Stimulated activated CD4-positive, alpha-beta T cell treated with anti-CD3 and anti-CD28 coated beads, Interleukin-1b, Interleukin-23, amount 100 ng/mL, for 48 hours (primary cell): ENCODE measurements around the gene CD300C.
"Not testable (repeated sequence)": the region's sequence is repeated elsewhere in the genome, so short reads cannot be mapped to it uniquely, and the experiment has no call there.

ENCODE experiments used
- DNase-seq: peaks from one replicate; pipeline ENCODE4 v3.0.0-alpha.2; 2020

Gene CD300C

GRCh38 chr17:74545843-74546230 lies at the start of gene CD300C:
Gene CD300C, minus strand, starts transcription at chr17:74546115. Its CDS starts 333 bp downstream, at chr17:74545782.
- no peak for DNase-seq

DNA sequence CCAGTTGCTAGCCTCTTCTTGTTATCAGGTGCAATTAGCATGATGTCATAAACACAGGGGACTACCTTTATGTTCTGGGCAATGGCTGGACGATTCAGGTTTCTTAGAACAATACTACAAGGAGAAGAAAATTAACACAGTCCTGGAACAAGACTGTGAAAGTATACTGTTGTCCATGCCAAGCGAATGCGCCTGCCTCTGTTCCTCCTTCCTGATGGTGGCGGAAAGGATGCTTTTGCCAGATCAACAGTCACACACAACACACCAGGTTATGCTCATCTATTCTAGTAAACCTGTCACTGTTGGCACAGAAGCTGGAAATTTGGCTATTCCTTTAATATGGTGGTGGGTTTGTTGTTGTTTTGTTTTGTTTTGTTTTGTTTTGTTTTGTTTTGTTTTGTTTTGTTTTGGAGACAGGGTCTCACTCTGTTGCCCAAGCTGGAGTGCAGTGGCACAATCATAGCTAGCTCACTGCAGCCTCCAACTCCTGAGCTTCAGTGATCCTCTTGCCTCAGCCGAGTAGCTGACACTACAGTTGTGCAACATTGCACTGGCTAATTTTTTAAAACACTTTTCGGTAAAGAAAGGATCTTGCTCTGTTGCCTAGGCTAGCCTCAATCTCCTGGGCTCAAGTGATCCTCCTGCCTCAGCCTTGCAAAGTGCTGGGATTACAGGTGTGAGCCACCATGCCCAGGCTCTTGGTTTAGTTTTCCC lies 49.3 kb upstream of the CD300C start:
- no peak for DNase-seq

GRCh38 chr17:74592087-74592990 lies 46.4 kb upstream of the CD300C start, which contains the start of gene CD300LD:
Gene CD300LD, minus strand, starts transcription at chr17:74592283. Its CDS starts 81 bp downstream, at chr17:74592202.
- no peak for DNase-seq

DNA sequence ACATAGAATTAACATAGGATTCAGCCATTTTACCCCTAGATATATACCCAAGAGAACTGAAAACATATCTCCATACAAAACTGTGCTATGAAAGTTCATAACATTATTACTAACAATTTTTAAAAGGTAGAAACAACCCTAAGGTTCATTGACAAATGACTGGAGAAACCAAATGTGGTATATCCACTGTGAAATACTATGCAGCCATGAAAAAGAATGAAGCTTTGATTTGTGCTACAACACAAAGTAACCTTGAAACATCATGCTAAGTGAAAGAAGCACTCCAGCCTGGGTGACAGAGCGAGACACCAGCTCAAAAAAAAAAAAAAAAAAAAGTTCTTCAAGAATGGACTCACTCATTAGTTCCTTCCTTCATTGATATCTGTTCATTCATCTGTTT lies 45.6 kb upstream of the CD300C start:
- DNase-seq = no peak

GRCh38 chr17:74585711-74586110 lies 39.8 kb upstream of the CD300C start:
- no peak for DNase-seq

GRCh38 chr17:74584292-74585060 lies 38.6 kb upstream of the CD300C start:
- no peak for DNase-seq

DNA sequence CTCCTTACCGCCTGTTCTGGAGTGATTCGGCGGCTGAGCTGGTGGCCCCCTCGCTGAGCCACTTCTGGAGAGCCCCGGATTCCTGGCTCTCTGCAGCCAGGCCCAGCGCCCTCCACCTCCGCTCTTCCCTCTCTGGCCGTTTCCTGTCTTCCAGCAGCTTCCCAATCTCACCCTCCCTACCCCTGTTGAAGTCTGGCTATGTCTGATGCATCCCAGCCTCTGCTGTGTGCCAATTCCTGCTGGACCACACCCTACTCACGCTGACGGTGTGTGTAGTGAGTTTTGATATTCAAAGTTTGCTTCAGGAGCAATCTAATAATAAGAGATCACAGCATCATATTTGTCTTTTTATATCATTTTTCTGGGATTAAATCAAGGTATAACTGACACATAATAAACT lies 36.7 kb upstream of the CD300C start:
- no peak for DNase-seq

DNA sequence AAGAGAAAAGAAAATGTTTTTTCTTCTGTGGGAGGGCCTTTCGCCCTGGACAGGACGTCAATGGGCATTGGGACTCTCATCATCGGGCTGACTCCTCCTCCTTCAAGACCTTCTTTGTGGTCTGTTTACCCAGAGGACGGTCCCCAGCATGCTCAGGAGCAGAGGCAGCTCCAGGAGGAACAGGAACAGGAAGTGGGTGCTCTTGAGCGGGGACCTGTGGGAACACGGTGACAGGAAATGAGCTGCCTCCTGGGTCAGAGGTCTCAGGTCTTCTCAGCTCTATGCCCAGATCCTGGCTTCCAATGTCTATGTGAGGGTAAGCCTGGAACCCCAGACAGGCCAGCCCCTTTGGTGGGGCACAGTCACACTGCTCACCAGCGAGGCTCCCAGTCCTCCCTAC lies 34.0 kb upstream of the CD300C start:
- DNase-seq = no peak

- no peak for DNase-seq
Measured at GRCh38 chr17:74578979-74579378, 33.1 kb upstream of the CD300C start.

DNA sequence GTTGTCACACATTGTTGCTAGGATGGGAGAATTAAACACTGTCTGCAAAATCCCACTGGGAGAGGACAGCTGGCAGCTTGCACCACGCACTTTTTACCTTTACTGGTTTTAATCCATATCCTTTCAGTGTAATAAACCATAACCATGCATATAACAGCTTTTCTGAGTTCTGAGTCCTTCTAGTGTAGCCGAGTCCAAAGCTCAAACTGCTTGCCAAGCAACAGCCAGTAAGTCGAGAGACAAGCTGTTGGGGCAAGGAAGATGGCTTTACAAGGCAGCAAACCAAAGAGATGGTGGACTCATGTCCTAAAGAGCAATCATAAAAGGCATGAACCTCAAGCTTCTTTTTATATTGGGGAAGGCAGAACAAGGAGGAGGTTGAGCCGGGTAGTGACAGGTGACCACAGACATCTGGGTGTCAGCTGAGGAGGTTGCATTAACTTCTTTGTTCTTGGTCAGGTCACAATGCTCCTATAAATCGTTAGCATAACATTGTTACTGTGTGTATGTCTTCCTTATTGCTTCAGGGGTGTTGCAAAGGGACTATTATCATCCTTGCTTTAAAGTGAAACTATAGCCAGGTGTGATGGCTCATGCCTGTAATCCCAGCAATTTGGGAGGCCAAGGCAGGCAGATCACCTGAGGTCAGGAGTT lies 28.7 kb upstream of the CD300C start:
- DNase-seq = no peak

GRCh38 chr17:74573635-74574034 lies 27.7 kb upstream of the CD300C start:
- DNase-seq = not testable (repeated sequence)

GRCh38 chr17:74573169-74573568 lies 27.3 kb upstream of the CD300C start:
- DNase-seq = no peak

- no peak for DNase-seq
Measured at GRCh38 chr17:74571621-74572270, 25.8 kb upstream of the CD300C start.

- DNase-seq = peak; percentile 57
Measured at GRCh38 chr17:74569020-74570003, 23.4 kb upstream of the CD300C start.

DNA sequence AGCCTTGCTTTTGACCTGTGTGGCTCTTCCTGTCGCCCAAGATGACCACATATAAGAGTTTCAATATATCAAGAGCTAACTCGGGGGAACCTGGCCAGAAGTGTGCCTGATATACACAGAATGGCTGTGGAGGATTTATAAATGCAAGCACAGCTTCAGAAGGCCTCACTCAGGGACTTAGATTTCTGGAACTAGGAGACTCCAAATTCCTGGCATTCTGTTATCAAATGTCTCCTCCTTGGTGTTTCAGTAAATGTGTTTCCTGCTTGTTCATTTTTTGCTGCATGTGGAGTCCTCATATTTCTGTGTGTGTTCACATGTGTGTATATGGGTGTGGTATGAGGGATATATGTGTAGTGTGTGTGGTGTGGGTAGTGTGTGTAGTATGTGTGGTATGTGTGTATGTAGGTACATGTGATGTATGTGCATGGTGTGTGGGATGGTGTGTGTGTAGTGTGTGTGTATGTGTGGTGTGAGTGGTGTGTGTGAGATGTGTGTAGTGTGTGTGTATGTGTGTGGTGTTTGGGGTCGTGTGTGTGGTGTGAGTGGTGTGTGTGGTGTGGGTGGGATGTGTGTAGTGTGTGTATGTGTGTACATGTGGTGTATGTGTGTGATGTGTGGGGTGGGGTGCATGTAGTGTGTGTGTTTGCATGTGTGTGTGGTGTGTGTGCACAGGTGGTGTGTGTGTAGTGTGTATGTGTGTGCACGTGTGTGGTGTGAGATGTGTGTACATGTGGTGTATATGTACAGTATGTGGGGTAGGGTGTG lies 22.4 kb upstream of the CD300C start:
- no peak for DNase-seq

GRCh38 chr17:74567397-74567796 lies 21.5 kb upstream of the CD300C start, which contains the start of gene CD300H:
Gene CD300H, minus strand, starts transcription at chr17:74567509.
- DNase-seq = no peak

- DNase-seq = peak; percentile 27
Measured at GRCh38 chr17:74566132-74566753, 20.3 kb upstream of the CD300C start.

- DNase-seq = no peak
Measured at GRCh38 chr17:74565126-74565525, 19.2 kb upstream of the CD300C start.

DNA sequence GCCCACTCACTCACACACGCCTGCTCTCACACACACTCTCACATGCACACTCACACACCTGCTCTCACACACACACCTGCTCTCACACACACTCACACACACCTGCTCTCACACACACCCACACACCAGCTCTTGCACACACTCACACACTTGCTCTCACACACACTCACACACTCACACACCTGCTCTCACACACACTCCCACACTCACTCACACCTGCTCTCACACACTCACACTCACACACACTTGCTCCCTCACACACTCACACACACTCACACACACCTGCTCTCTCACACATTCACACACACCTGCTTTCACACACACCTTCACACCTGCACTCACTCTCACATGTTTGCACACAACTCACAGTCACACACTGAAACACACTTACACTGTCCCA lies 17.4 kb upstream of the CD300C start:
- DNase-seq = no peak
